Globus pallidus (tissue), 1 donor: ENCODE results near the gene FAR2.
A peak's percentile ranks its signal among the peaks of the same experiment; 100 is the strongest.
"Not testable (repeated sequence)": the region's sequence is repeated elsewhere in the genome, so short reads cannot be mapped to it uniquely, and the experiment has no call there.

ENCODE experiments used
- DNase-seq: peaks from one replicate; pipeline ENCODE4 v3.0.0-alpha.2; 2015; ENCODE audit warnings: low spot score

Gene FAR2

GRCh38 chr12:29152981-29153630 is 4.0 kb downstream of the FAR2 start:
- DNase-seq: no peak

- no peak for DNase-seq
Observed at GRCh38 chr12:29155079-29155478, 6.0 kb downstream of the FAR2 start.

DNA sequence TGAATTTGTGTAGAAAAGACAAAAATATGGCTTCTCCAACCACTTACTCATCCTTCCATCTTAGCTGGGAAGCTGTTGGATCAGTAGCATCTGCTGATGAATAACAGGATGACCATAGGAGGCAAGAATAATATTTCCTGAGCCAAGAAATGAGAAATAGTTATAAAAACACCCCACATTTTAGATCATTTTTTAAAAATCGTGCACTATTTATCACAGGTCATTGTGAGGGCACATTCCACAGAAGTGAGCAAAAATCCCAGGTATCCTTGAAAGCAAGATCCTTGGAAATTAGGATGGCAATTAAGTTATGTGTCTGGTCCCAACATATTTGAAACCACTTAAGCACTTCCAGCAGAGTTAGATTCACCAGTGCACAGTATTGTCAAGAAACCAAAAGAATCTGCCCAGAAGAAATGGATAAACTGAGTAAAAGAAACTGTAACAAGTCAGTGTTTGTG is 8.4 kb downstream of the FAR2 start:
- DNase-seq: no peak

- peak; percentile 59 for DNase-seq
Observed at GRCh38 chr12:29158115-29158763, 9.2 kb downstream of the FAR2 start.

GRCh38 chr12:29159661-29160060 is 10.6 kb downstream of the FAR2 start:
- peak; percentile 52 for DNase-seq

DNA sequence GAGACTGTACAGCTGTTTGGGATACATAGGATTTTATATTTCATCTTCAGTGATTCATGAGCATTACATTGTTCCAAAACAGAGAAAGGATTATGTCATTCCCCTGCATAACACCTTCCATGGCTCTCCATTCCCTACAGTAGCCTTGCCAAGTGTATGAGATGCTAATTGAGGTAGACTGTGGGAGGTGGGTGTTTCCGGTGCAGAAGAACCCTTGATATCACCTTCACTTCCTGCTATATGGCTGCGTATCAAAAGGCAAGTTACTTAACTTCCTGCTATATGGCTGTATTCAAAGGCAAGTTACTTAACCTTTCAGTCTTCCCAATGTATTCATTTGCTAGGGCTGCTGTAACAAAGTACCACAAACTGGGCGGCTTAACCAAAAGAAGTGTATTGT is 11.2 kb downstream of the FAR2 start:
- DNase-seq: no peak

GRCh38 chr12:29163146-29163545 is 14.1 kb downstream of the FAR2 start:
- DNase-seq: no peak

DNA sequence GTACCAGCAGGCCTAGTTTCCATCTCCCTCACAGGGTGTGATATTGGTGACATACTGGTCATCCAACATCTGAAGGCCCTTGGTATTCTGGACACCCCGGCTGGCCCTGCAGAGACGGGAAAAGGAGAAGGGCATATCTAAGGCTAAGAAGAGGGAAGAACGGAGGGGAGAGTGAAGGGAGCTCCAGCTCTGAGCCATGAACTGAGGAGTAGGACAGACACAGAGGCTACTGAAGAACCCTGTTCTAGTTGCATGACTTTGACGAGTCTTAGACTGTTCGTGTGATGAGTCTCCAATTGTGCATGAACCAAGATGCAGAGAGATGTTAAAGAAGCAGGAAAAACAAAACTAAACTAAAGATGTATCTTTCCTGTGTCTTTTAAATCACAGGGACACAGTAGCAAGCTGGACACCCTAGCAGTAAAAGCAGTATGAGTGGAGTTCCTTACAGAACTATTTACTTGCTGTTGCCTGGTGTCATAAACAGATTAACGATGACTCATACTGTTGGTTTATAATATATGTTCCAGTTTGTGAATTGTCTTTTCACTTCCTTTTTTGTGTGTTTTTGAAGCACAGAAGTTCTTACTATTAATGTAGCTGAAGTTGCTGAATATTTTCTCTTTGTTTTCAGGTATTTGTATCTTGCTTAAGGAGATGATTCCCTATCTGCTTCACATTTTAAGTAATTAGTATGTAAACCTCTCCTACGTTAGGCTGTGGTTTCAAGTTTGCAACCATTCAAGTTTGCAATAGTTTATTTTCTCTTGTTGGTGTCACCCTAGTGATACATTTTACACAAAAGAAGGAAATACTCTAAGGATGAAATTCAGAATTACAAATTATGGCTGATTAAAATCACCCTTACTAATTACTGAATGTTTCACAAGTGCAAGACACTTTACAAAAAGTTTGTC is 15.7 kb downstream of the FAR2 start:
- no peak for DNase-seq

GRCh38 chr12:29167445-29167844 is 18.4 kb downstream of the FAR2 start:
- DNase-seq: no peak

DNA sequence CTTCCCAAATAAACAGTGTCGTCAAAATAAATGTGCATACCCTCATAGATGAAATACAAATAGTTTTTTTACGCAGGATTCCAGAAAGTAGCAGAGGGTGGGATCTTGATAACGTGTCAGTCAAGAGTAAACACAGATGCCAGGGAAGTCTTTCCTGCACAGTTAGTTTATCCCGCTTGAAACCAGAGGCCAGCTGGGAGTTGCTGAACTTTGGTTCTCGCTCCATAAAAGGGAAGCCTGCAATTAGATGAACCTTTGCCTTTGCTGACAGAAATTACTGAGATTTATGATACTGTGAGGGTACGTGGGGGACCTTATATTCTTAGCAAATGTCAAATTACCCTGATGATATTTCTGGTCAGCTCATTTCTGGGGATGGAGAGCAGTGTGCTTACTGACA is 18.9 kb downstream of the FAR2 start:
- no peak for DNase-seq

DNA sequence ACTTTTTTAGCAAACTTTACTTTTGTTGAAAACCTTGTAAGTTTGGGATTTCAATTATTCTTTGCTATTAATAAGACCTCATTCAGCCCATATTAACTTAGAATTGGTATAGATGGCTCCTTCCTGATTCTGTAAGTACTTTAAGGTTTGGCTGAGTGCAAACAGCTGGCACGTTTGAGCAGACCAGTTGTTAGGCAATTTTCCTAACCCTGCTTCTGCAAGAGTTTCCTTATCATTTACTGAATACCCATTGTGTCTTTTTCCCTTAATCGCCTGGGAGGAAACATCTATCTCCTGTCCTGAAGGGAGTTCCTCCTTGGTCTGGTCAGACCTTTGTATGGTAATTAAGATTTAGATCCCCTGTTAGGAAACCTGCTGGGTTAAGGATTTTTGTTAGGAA is 20.9 kb downstream of the FAR2 start:
- DNase-seq: not testable (repeated sequence)

DNA sequence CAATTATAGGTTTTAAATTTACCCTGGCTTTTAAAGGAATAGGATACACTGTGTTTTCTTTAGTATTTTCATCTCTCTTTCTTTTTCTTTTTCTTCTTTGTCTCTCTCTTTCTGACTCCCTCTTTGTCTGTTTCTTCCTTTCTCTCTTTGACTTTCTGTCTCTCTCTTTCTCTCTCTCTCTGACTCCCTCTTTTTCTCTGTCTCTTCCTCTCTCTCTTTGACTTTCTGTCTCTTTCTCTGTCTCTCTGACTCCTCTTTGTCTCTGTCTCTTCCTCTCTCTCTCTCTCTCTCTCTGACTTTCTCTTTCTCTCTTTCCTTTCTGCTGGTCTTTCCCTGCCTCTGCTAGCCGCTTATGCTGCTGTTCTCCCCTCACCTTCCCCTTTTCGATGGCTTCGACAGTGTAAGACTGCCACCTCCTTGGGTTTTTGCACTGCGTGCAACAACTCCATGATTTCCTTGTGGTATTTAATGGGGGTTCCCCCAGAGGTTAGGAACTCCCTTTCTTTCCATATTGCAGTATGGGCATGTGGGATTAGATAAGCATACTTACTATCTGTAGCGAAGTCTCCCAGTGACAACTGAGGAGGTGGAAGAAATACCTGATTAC is 21.5 kb downstream of the FAR2 start:
- not testable (repeated sequence) for DNase-seq

GRCh38 chr12:29171421-29172258 is 22.6 kb downstream of the FAR2 start:
- DNase-seq: no peak

DNA sequence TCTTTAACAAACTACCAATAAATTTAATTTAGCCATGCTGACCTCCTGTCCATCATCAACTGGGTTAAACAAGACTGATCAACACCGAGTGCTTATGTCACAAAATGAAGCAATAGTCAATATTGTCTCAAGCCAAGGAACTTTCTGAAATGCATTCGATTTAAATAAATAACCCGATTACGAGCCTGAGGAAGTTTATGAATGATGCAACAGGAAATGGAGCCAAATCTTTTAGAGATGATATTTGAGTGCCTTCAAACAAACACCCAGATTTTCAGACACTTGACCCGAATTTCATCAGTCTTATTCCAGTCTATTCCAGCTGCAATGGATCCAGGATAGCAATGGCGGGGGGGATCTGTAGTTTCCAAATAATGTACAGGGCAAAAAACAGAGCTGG is 27.9 kb downstream of the FAR2 start:
- DNase-seq: no peak

GRCh38 chr12:29182247-29182646 is 33.2 kb downstream of the FAR2 start:
- DNase-seq: not testable (repeated sequence)

DNA sequence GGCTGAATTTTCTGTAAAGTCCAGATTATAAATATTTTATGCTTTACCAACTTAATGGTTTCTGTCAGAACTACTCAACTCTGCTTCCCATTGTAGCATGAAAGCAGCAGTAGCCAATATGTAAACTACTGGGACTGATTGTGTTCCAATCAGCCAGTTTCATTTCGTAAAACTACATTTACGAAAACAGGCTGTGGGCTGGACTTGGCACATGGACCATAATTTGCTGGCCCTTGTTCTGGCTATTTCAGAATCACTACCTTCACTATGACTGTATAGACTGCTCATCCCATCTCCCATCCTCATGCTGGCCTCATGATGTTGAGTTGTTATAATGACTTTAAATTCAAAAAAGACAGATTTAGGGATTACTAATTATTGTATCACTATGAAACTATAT is 38.7 kb downstream of the FAR2 start:
- no peak for DNase-seq

DNA sequence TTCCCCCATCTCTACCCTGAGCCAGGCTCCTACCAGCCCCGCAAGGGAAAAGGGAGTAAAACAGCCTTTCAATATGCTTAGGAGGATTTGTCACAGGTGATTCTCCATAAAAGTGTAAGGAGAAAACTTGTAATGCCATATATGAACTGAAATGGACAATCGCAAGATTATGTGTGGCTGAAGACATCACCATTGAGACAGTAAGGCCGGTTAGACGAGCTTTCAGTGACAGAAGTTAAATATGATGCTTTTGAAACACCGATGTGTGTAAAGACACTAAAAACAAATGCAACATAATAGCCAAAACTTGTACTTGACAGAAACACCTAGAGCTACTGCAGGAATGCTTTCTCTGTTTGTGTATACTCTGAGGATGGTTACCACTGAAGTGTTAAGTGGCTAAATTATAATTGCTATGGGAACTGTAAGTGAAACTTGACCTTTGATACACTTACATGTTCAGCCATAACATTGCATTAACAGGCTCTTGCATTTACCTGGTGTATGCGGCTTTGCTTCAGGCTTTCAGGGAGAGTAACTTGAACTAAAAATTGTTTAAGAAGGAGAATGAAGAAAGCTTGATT is 42.3 kb downstream of the FAR2 start:
- DNase-seq: no peak

- DNase-seq: no peak
Observed at GRCh38 chr12:29198901-29199300, 49.8 kb downstream of the FAR2 start.

DNA sequence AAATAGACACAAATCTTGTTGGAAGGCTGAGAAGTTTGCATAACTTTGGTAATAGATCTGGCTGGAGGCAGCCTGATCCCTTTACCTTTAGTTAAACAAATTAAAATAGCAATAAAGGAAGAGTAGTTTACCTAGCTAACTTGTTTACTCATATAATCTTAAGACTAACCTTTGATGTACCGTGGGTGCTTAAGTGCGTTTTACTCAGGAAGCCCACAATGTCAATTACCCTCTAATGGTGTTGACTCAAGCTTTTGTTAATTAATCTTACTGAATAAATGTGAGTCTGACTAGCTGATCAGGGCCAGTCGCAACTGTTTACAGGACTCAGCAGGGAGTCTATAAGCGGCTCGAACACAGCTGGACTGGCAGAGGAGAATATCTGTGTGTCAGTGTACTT is 51.5 kb downstream of the FAR2 start:
- DNase-seq: no peak

DNA sequence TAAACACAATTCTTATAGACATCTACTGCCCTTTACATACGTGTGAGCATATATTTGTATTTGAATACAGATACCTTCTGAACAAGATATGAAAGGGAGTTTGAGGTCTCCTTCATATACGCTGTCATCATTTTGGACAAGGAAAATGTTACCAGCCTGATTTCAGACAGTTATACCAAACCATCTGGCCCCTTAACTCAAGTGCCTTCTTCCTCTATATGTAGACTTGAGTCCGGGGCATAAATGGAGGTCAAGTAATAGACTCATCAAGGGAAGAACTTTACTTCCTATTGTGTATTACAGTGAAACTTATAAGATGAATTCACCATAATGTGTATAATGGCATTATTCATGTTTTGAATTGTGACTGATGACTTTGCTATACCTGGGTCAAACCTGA is 52.2 kb downstream of the FAR2 start:
- no peak for DNase-seq

- no peak for DNase-seq
Observed at GRCh38 chr12:29201746-29202145, 52.7 kb downstream of the FAR2 start.
